Fibroblast of skin of abdomen (primary cell): ENCODE results near the gene MFSD6L.

Source experiments
- DNase-seq: peaks from one replicate; pipeline ENCODE4 v3.0.0-alpha.2; 2013

Gene MFSD6L

GRCh38 chr17:8792646-8793045, 6.5 kb downstream of the MFSD6L start:
- no peak for DNase-seq

- DNase-seq, result peak; percentile 81
Observed at GRCh38 chr17:8791910-8792270, 7.3 kb downstream of the MFSD6L start.

- DNase-seq, result no peak
Observed at GRCh38 chr17:8791248-8791909, 7.8 kb downstream of the MFSD6L start.

- DNase-seq, result no peak
Observed at GRCh38 chr17:8789743-8790142, 9.4 kb downstream of the MFSD6L start.

- no peak for DNase-seq
Observed at GRCh38 chr17:8788998-8789397, 10.2 kb downstream of the MFSD6L start.

- peak; percentile 61 for DNase-seq
Observed at GRCh38 chr17:8785547-8786413, 13.4 kb downstream of the MFSD6L start.

GRCh38 chr17:8782176-8782575, 17.0 kb downstream of the MFSD6L start:
- no peak for DNase-seq

GRCh38 chr17:8781776-8782175, 17.4 kb downstream of the MFSD6L start:
- no peak for DNase-seq

GRCh38 chr17:8776881-8777280, 22.3 kb downstream of the MFSD6L start:
- no peak for DNase-seq

- no peak for DNase-seq
Observed at GRCh38 chr17:8776248-8776647, 22.9 kb downstream of the MFSD6L start.

- DNase-seq, result no peak
Observed at GRCh38 chr17:8766731-8767130, 32.4 kb downstream of the MFSD6L start.

- no peak for DNase-seq
Observed at GRCh38 chr17:8762012-8762411, 37.2 kb downstream of the MFSD6L start.

- DNase-seq, result no peak
Observed at GRCh38 chr17:8758137-8758596, 41.0 kb downstream of the MFSD6L start, which contains the start of gene SPDYE4. Gene SPDYE4 (minus strand): TSS chr17:8758546. CDS start chr17:8758382, 164 bp downstream.

- no peak for DNase-seq
Observed at GRCh38 chr17:8757189-8757588, 42.0 kb downstream of the MFSD6L start.

GRCh38 chr17:8755590-8756255, 43.4 kb downstream of the MFSD6L start:
- no peak for DNase-seq

- no peak for DNase-seq
Observed at GRCh38 chr17:8754890-8755289, 44.3 kb downstream of the MFSD6L start.

GRCh38 chr17:8753976-8754440, 45.2 kb downstream of the MFSD6L start:
- peak; percentile 10 for DNase-seq

- no peak for DNase-seq
Observed at GRCh38 chr17:8753136-8753975, 45.8 kb downstream of the MFSD6L start.

GRCh38 chr17:8749616-8750015, 49.5 kb downstream of the MFSD6L start:
- DNase-seq, result no peak

GRCh38 chr17:8747742-8748141, 51.4 kb downstream of the MFSD6L start:
- DNase-seq, result no peak
